Thymus (tissue), 11 donors: ENCODE results near the gene FES. TPM values are rescaled to one million over a fixed set of nuclear protein-coding genes. Genes with fewer than 3 reads are reported as not detected.
A peak's percentile ranks its signal among the peaks of the same experiment; 100 is the strongest.
"Not testable (repeated sequence)": the region's sequence is repeated elsewhere in the genome, so short reads cannot be mapped to it uniquely, and the experiment has no call there.

ENCODE experiments used
- DNase-seq, 9 donors: peaks; one replicate each; pipeline ENCODE4 v3.0.0-alpha.2; 2013; ENCODE audit warnings: low spot score in 9 of 9, low read depth in 6 of 9, missing footprints in 1 of 9
- H3K27ac ChIP-seq, 2 donors: one replicate each; pipeline ENCODE4 v1.5.1; 2013; ENCODE audit warnings: control low read depth in 1 of 2, low read depth in 1 of 2, low read length in 1 of 2, mild to moderate bottlenecking in 1 of 2, moderate library complexity in 1 of 2
- H3K27me3 ChIP-seq, 2 donors: one replicate each; pipeline ENCODE4 v1.5.1; 2013; ENCODE audit warnings: low read length in 1 of 2; ENCODE audit not compliant: control insufficient read depth in 2 of 2, insufficient read depth in 1 of 2
- H3K36me3 ChIP-seq, 2 donors: one replicate each; pipeline ENCODE4 v1.5.1; 2013; ENCODE audit warnings: low read length in 1 of 2, mild to moderate bottlenecking in 1 of 2, moderate library complexity in 1 of 2; ENCODE audit not compliant: control insufficient read depth in 2 of 2, insufficient read depth in 2 of 2
- H3K4me1 ChIP-seq, 2 donors: one replicate each; pipeline ENCODE4 v1.5.1; 2013; ENCODE audit warnings: low read length in 2 of 2; ENCODE audit not compliant: control insufficient read depth in 2 of 2, insufficient read depth in 2 of 2
- H3K4me3 ChIP-seq, 2 donors: one replicate each; pipeline ENCODE4 v1.5.1; 2013; ENCODE audit warnings: low read length in 2 of 2, control low read depth in 1 of 2, mild to moderate bottlenecking in 1 of 2
- H3K9me3 ChIP-seq, 2 donors: one replicate each; pipeline ENCODE4 v1.5.1; 2013; ENCODE audit warnings: low read length in 1 of 2, mild to moderate bottlenecking in 1 of 2; ENCODE audit not compliant: control insufficient read depth in 2 of 2, insufficient read depth in 1 of 2
- WGBS: extraction: QIAGEN DNeasy Blood & Tissue Kit; methylation state at CpG from one replicate; pipeline ENCODE4 v1.1.7; 2013; 5-methylcytosine and 5-hydroxymethylcytosine counted together
- polyA plus RNA-seq: library from polyadenylated mRNA; stranded (reverse); fragments of 200-250 nt; gene quantifications from one replicate; pipeline ENCODE4 v1.2.3, GENCODE V29; 2013
- total RNA-seq: library from RNA; stranded (reverse); fragments of 120-200 nt; gene quantifications from one replicate; pipeline ENCODE4 v1.2.4, GENCODE V29; 2013
- donor health status: healthy.

The FES gene
- total and polyA plus RNA-seq, 2 donors, result 8.3 to 19.4 TPM

- 96% methylated on average over 8 of the region's 8 CpGs for WGBS
- no peak overlapping the region for H3K27ac ChIP-seq
- H3K9me3 ChIP-seq, result peaks cover 0 to 3% of the 10 kb centered on the region in 2 donors
Measured at GRCh38 chr15:90840954-90841353, 43.4 kb upstream of the FES start.

GRCh38 chr15:90844696-90845095, 39.6 kb upstream of the FES start:
- H3K9me3 ChIP-seq, result no peaks in the 10 kb centered on the region
- no peak overlapping the region for H3K27ac ChIP-seq
- DNase-seq, result no peak
- H3K4me1 ChIP-seq, result peaks cover 4 to 6% of the 10 kb centered on the region in 2 donors
- WGBS, result 90% methylated on average over 5 of the region's 5 CpGs
- H3K4me3 ChIP-seq, result no peak overlapping the region
- no peaks in the 10 kb centered on the region for H3K36me3 ChIP-seq
- no peaks in the 10 kb centered on the region for H3K27me3 ChIP-seq

More at GRCh38 chr15:90840954-90841353, 43.4 kb upstream of the FES start:
- Histone ChIP-seq H3K4me3 (no peak overlapping the region), H3K36me3 (no peaks in the 10 kb centered on the region), H3K27me3 (no peaks in the 10 kb centered on the region), H3K4me1 (peaks cover 6 to 26% of the 10 kb centered on the region in 2 donors)
- DNase-seq, result no peak

- no peaks in the 10 kb centered on the region for H3K27me3 ChIP-seq
- no peaks in the 10 kb centered on the region for H3K36me3 ChIP-seq
- no peak overlapping the region for H3K4me3 ChIP-seq
- peak overlapping the region in 1 of 2 donors; percentile 15 for H3K27ac ChIP-seq
- 67% methylated on average over 9 of the region's 9 CpGs for WGBS
- H3K9me3 ChIP-seq, result no peaks in the 10 kb centered on the region
- peaks cover 0 to under 1% of the 10 kb centered on the region in 2 donors for H3K4me1 ChIP-seq
- no peak for DNase-seq
Measured at GRCh38 chr15:90845201-90845949, 38.9 kb upstream of the FES start.

- not testable (repeated sequence) for H3K27ac ChIP-seq, H3K4me3 ChIP-seq, H3K36me3 ChIP-seq, H3K9me3 ChIP-seq, H3K4me1 ChIP-seq, DNase-seq, H3K27me3 ChIP-seq
- 96% methylated on average over 1 of the region's 1 CpG for WGBS
Measured at GRCh38 chr15:90849424-90849823, 34.9 kb upstream of the FES start.

GRCh38 chr15:90851114-90851513, 33.2 kb upstream of the FES start:
- Histone ChIP-seq H3K27ac (no peak overlapping the region), H3K36me3 (no peaks in the 10 kb centered on the region), H3K9me3 (no peaks in the 10 kb centered on the region), H3K27me3 (no peaks in the 10 kb centered on the region), H3K4me3 (no peak overlapping the region), H3K4me1 (peaks cover 0 to 12% of the 10 kb centered on the region in 2 donors)
- DNase-seq, result no peak
- WGBS, result 39% methylated on average over 6 of the region's 6 CpGs

- Histone ChIP-seq H3K4me1 (peaks cover 6 to 21% of the 10 kb centered on the region in 2 donors), H3K4me3 (no peak overlapping the region), H3K9me3 (no peaks in the 10 kb centered on the region), H3K27ac (no peak overlapping the region), H3K27me3 (no peaks in the 10 kb centered on the region), H3K36me3 (no peaks in the 10 kb centered on the region)
- 89% methylated on average over 5 of the region's 5 CpGs for WGBS
- no peak for DNase-seq
Measured at GRCh38 chr15:90851940-90852339, 32.4 kb upstream of the FES start.

- no peaks in the 10 kb centered on the region for H3K36me3 ChIP-seq
- no peaks in the 10 kb centered on the region for H3K9me3 ChIP-seq
- no peak for DNase-seq
- peaks cover 6 to 28% of the 10 kb centered on the region in 2 donors for H3K4me1 ChIP-seq
- 97% methylated on average over 9 of the region's 9 CpGs for WGBS
- H3K27ac ChIP-seq, result no peak overlapping the region
- H3K4me3 ChIP-seq, result no peak overlapping the region
- H3K27me3 ChIP-seq, result no peaks in the 10 kb centered on the region
Measured at GRCh38 chr15:90855139-90855538, 29.2 kb upstream of the FES start.

- Histone ChIP-seq H3K27me3 (no peaks in the 10 kb centered on the region), H3K9me3 (no peaks in the 10 kb centered on the region), H3K36me3 (no peaks in the 10 kb centered on the region), H3K4me3 (no peak overlapping the region), H3K4me1 (peaks cover 6 to 23% of the 10 kb centered on the region in 2 donors), H3K27ac (no peak overlapping the region)
- no peak for DNase-seq
- 97% methylated on average over 8 of the region's 8 CpGs for WGBS
Measured at GRCh38 chr15:90857337-90857736, 27.0 kb upstream of the FES start.

GRCh38 chr15:90857883-90858443, 26.3 kb upstream of the FES start:
- 97% methylated on average over 8 of the region's 8 CpGs for WGBS
- Histone ChIP-seq H3K4me1 (peaks cover 6 to 19% of the 10 kb centered on the region in 2 donors), H3K36me3 (no peaks in the 10 kb centered on the region), H3K9me3 (no peaks in the 10 kb centered on the region), H3K4me3 (no peak overlapping the region), H3K27ac (no peak overlapping the region), H3K27me3 (no peaks in the 10 kb centered on the region)
- no peak for DNase-seq
